Smooth muscle cell (in vitro differentiated cells): ENCODE measurements around the gene MAGI1. TPM values are rescaled to one million over a fixed set of nuclear protein-coding genes. Genes with fewer than 3 reads are reported as not detected.

Experiments
- DNase-seq: peaks from one replicate; lab custom pipeline; 2025; ENCODE audit not compliant: unreplicated experiment; lab: John Stamatoyannopoulos, UW
- H2AFZ ChIP-seq: fragments of 200-600 bp; sonication (generic); 2 replicates; pipeline ENCODE4 v1.6.0; 2016; ENCODE audit warnings: antibody characterized with exemption, low read depth, mild to moderate bottlenecking
- H3F3A ChIP-seq: fragments of 200-600 bp; sonication (generic); 2 replicates; pipeline ENCODE4 v1.6.0; 2017; ENCODE audit warnings: antibody characterized with exemption, low read depth
- H3K27ac ChIP-seq: fragments of 200-600 bp; sonication (generic); 2 replicates; pipeline ENCODE4 v1.5.1; 2016; ENCODE audit warnings: low read depth, mild to moderate bottlenecking
- H3K27me3 ChIP-seq: fragments of 200-600 bp; sonication (generic); 2 replicates; pipeline ENCODE4 v1.6.1; 2016; ENCODE audit warnings: low read depth, mild to moderate bottlenecking
- H3K36me3 ChIP-seq: fragments of 200-600 bp; sonication (generic); 2 replicates; pipeline ENCODE4 v1.5.1; 2016; ENCODE audit warnings: low read depth
- H3K4me1 ChIP-seq: fragments of 200-600 bp; sonication (generic); 2 replicates; pipeline ENCODE4 v1.5.1; 2016; ENCODE audit warnings: low read depth
- H3K4me2 ChIP-seq: fragments of 200-600 bp; sonication (generic); 2 replicates; pipeline ENCODE4 v1.6.0; 2016; ENCODE audit warnings: mild to moderate bottlenecking
- H3K4me3 ChIP-seq: fragments of 200-600 bp; sonication (generic); 2 replicates; pipeline ENCODE4 v1.5.1; 2016; ENCODE audit warnings: mild to moderate bottlenecking
- H3K79me2 ChIP-seq: fragments of 200-600 bp; sonication (generic); 2 replicates; pipeline ENCODE4 v1.6.0; 2016; ENCODE audit warnings: low read depth, mild to moderate bottlenecking
- H3K9ac ChIP-seq: fragments of 200-600 bp; sonication (generic); 2 replicates; pipeline ENCODE4 v1.6.0; 2016; ENCODE audit warnings: low read depth
- H3K9me3 ChIP-seq: fragments of 200-600 bp; sonication (generic); replicated peaks from 2 replicates; pipeline ENCODE4 v1.5.1; 2016; ENCODE audit warnings: low read depth
- H4K20me1 ChIP-seq: fragments of 200-600 bp; sonication (generic); 2 replicates; pipeline ENCODE4 v1.6.0; 2016; ENCODE audit warnings: low read depth
- WGBS: methylation state at CpG from one replicate; pipeline ENCODE4 v1.1.7; 2016; ENCODE audit warnings: low lambda C conversion rate; 5-methylcytosine and 5-hydroxymethylcytosine counted together
- polyA plus RNA-seq: library from polyadenylated mRNA; unstranded; fragments of >200 nt; fragmentation: Nextera tagmentation; extraction: Ambion mirVana; gene quantifications from 2 replicates; pipeline ENCODE4 v1.2.1, GENCODE V29; 2016
- total RNA-seq: library from RNA; depleted of rRNA; stranded (reverse); fragments of >200 nt; gene quantifications from 2 replicates; pipeline ENCODE4 v1.2.3, GENCODE V29; 2014
- TF ChIP-seq, protein P1 (sequence below): fragments of 200-600 bp; sonication (generic); IDR thresholded peaks from 2 replicates; pipeline ENCODE4 v1.5.1; 2017; ENCODE audit warnings: borderline replicate concordance, mild to moderate bottlenecking, antibody characterized with exemption; ENCODE audit not compliant: insufficient read depth, poor library complexity, severe bottlenecking

Gene MAGI1
- total and polyA plus RNA-seq, 2 experiments from 2014 or later, result 9.9 to 23.3 TPM

DNA sequence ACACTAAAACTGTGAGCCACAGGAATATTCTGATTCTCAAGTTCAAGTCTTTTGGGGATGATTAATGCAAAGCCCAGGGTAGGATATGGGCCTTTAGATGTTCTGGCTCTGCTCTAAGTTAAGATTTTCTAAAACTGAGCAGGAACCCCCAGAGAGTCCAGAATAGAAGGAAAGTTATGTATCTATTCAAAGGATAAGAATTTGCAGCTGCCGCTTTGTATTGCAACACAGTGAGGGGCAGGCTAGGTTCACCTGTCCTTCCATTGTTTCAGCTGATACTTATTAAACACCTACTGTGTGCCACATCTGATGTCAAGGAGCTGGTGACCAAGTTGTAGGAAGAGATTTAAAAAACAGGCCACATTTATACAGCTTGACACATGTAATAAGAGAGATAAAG lies 290.4 kb downstream of the MAGI1 start:
- H3K4me1 ChIP-seq, result peaks cover 3% of the 10 kb centered on the region
- TF ChIP-seq, protein P1, sequence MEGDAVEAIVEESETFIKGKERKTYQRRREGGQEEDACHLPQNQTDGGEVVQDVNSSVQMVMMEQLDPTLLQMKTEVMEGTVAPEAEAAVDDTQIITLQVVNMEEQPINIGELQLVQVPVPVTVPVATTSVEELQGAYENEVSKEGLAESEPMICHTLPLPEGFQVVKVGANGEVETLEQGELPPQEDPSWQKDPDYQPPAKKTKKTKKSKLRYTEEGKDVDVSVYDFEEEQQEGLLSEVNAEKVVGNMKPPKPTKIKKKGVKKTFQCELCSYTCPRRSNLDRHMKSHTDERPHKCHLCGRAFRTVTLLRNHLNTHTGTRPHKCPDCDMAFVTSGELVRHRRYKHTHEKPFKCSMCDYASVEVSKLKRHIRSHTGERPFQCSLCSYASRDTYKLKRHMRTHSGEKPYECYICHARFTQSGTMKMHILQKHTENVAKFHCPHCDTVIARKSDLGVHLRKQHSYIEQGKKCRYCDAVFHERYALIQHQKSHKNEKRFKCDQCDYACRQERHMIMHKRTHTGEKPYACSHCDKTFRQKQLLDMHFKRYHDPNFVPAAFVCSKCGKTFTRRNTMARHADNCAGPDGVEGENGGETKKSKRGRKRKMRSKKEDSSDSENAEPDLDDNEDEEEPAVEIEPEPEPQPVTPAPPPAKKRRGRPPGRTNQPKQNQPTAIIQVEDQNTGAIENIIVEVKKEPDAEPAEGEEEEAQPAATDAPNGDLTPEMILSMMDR, result no peak
- H4K20me1 ChIP-seq, result peaks cover 81% of the 10 kb centered on the region
- no peak overlapping the region for H2AFZ ChIP-seq
- no peaks in the 10 kb centered on the region for H3K27me3 ChIP-seq
- no peak overlapping the region for H3K27ac ChIP-seq
- 93% methylated on average over 1 of the region's 1 CpG for WGBS
- H3K79me2 ChIP-seq, result peaks cover 4% of the 10 kb centered on the region
- H3K4me2 ChIP-seq, result no peak overlapping the region
- H3F3A ChIP-seq, result no peaks in the 10 kb centered on the region
- H3K9me3 ChIP-seq, result no peaks in the 10 kb centered on the region
- DNase-seq, result no peak
- no peak overlapping the region for H3K9ac ChIP-seq
- H3K4me3 ChIP-seq, result no peak overlapping the region
- no peaks in the 10 kb centered on the region for H3K36me3 ChIP-seq

DNA sequence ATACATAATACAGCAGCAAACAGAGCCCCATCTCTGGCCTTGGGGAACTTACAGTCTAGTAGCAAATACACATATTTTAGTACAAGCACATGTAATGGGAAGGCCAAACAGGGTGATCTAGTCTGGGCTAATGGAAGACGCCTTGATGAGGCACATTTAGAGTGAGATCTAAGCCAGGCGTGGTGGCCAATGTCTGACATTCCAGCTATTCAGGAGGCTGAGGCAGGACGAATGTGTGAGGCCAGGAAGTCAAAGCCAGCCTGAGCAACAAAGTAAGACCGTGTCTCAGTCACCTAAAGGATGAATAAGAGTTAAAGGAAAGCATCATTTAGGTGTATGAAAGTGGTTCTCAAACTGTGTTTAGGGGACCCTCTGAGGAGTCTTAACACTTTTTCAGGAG lies 291.9 kb downstream of the MAGI1 start:
- no peaks in the 10 kb centered on the region for H3K79me2 ChIP-seq
- H3K36me3 ChIP-seq, result no peaks in the 10 kb centered on the region
- H2AFZ ChIP-seq, result no peak overlapping the region
- WGBS, result 78% methylated on average over 4 of the region's 4 CpGs
- no peaks in the 10 kb centered on the region for H3K27me3 ChIP-seq
- no peak overlapping the region for H3K9ac ChIP-seq
- no peak overlapping the region for H3K4me2 ChIP-seq
- H3K4me3 ChIP-seq, result no peak overlapping the region
- peaks cover 3% of the 10 kb centered on the region for H3K4me1 ChIP-seq
- TF ChIP-seq, protein P1, result no peak
- no peaks in the 10 kb centered on the region for H3K9me3 ChIP-seq
- H4K20me1 ChIP-seq, result peaks cover 83% of the 10 kb centered on the region
- H3F3A ChIP-seq, result no peaks in the 10 kb centered on the region
- no peak for DNase-seq
- no peak overlapping the region for H3K27ac ChIP-seq

DNA sequence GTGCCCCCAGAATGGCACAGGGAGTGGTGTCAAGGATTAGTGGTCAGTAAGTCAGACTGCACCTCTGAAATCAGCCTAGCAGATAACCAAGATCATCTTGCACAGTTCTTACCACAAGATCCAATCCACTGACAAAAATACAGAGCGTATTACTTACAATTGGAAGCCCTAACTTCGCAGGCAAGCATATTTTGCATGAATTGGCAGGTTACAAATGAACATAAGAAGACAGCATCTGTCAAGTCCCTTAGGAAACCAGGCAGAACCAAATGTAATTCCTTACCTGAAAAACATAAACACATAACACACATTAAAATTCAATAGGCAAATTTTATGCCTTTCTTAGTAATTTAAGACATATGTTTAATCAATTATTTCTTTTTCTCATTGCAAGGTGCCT lies 293.4 kb downstream of the MAGI1 start:
- no peaks in the 10 kb centered on the region for H3K79me2 ChIP-seq
- H3F3A ChIP-seq, result no peaks in the 10 kb centered on the region
- no peaks in the 10 kb centered on the region for H3K36me3 ChIP-seq
- no peaks in the 10 kb centered on the region for H3K9me3 ChIP-seq
- no peak overlapping the region for H2AFZ ChIP-seq
- no peak overlapping the region for H3K4me2 ChIP-seq
- no peak overlapping the region for H3K9ac ChIP-seq
- H3K27me3 ChIP-seq, result no peaks in the 10 kb centered on the region
- H3K4me3 ChIP-seq, result no peak overlapping the region
- no peak for DNase-seq
- WGBS, result 100% methylated on average over 2 of the region's 2 CpGs
- no peak overlapping the region for H3K27ac ChIP-seq
- H4K20me1 ChIP-seq, result peaks cover 70% of the 10 kb centered on the region
- H3K4me1 ChIP-seq, result no peaks in the 10 kb centered on the region
- TF ChIP-seq, protein P1, result no peak

DNA sequence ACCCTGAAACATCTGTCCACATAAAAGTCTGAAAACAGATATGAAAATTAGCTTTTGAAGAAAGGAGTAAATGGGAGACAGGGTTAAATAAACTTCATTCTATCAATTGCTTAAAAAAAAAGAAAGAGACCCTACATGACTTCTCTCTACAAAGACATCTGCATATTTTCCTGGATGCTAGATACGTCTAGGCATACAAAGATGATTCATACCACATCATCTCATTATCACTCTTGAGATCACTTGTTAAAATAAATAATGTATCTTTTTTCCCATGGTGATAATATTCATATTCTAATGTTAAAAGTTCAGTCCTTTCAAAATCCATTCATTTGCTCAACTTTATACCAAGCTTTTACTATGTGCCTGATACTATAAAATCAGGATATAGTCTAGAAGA lies 295.8 kb downstream of the MAGI1 start:
- no peaks in the 10 kb centered on the region for H3K4me1 ChIP-seq
- no peaks in the 10 kb centered on the region for H3F3A ChIP-seq
- TF ChIP-seq, protein P1, result no peak
- H3K4me2 ChIP-seq, result no peak overlapping the region
- H3K27ac ChIP-seq, result no peak overlapping the region
- H3K79me2 ChIP-seq, result no peaks in the 10 kb centered on the region
- no peaks in the 10 kb centered on the region for H3K36me3 ChIP-seq
- no peak overlapping the region for H3K4me3 ChIP-seq
- peaks cover 60% of the 10 kb centered on the region for H4K20me1 ChIP-seq
- no peaks in the 10 kb centered on the region for H3K9me3 ChIP-seq
- no peak for DNase-seq
- H3K27me3 ChIP-seq, result no peaks in the 10 kb centered on the region
- 36% methylated on average over 1 of the region's 1 CpG for WGBS
- no peak overlapping the region for H3K9ac ChIP-seq
- H2AFZ ChIP-seq, result no peak overlapping the region
